ENCODE results near the gene MDK. TPM values are rescaled to one million over a fixed set of nuclear protein-coding genes. Genes with fewer than 3 reads are reported as not detected.

The MDK gene
- total and polyA plus RNA-seq, 2 donors (not counting 3 experiments of a cell fraction or from before 2014, with no cell fraction given): 331 to 893 TPM

DNA sequence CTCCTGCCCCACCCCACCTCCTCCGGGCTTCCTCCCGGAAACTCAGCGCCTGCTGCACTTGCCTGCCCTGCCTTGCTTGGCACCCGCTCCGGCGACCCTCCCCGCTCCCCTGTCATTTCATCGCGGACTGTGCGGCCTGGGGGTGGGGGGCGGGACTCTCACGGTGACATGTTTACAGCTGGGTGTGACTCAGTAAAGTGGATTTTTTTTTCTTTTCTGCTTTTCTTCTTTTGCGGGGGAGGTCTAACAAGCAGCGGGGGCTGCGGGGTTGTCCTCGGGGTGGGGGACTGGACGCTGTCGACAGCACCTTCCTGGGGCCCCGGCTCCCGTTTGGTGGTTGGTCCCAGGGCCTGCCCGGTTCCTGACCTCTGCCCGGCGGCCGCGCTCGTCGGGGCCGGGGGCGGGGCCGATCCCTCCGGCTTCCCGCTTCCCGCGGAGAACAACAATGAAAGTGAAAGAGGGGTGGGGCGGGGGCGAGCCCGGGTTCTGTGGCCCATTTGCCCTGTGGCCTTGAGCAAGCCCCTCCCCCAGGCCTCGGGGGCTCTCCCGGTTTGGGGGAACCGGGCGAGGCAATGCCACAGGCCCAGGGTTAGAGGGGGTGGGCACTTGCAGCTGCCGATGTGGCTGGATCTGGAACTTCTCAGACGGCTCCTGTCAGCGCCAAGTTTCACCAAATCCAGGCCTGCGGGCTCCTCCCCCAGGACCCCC, 975 bp upstream of the MDK start:
- ChIA-PET POLR2A (interaction anchor here (0.6 to 1.4 kb wide), 2 partner anchors 9 to 12 kb away, joined by 3 to 5 read pairs; no protein-coding TSS in a partner anchor), CTCF (interaction anchor here (1.3 to 2.2 kb wide), 2 partner anchors 12 to 29 kb away, joined by 3 to 9 read pairs; no protein-coding TSS in a partner anchor)
- no peaks in the 10 kb centered on the region for H3K9me1 ChIP-seq (replicated peaks; ENCODE audit: control insufficient read depth, extremely low read depth, insufficient read depth, low read length)
- TF ChIP-seq CTCF (IDR thresholded peaks at IDR 0.05; ENCODE audit: extremely low read depth in 1 of 2, insufficient read depth in 1 of 2, low read depth in 1 of 2, low read length in 2 of 2) (no peak), FOS (IDR thresholded peaks at IDR 0.05; ENCODE audit: borderline replicate concordance, insufficient read depth, low read length) (no peak), MYC (IDR thresholded peaks at IDR 0.05; ENCODE audit: low read depth, low read length) (no peak), JUN (IDR thresholded peaks at IDR 0.05; ENCODE audit: borderline replicate concordance, insufficient read depth, insufficient read length, low read depth) (no peak), POLR2AphosphoS5 (IDR thresholded peaks at IDR 0.05; ENCODE audit: insufficient read depth, low read depth, low read length) (peak; percentile 43), EZH2 (IDR thresholded peaks at IDR 0.05; ENCODE audit: borderline replicate concordance, low read depth, low read length, severe bottlenecking) (no peak)
- TF ChIP-seq, protein P1, sequence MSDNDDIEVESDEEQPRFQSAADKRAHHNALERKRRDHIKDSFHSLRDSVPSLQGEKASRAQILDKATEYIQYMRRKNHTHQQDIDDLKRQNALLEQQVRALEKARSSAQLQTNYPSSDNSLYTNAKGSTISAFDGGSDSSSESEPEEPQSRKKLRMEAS (IDR thresholded peaks at IDR 0.05; ENCODE audit: insufficient read depth, insufficient read length): no peak
- peaks cover 11% of the 10 kb centered on the region for H3K4me1 ChIP-seq (ENCODE audit: control insufficient read depth, extremely low read depth, insufficient read depth, low read length)
- H4K20me1 ChIP-seq (replicated peaks; ENCODE audit: control insufficient read depth, extremely low read depth, insufficient read depth, low read length): no peaks in the 10 kb centered on the region
- dilution Hi-C loops (cut with MboI; ENCODE audit: extremely low pct_ligation_motif_present, low sequenced_read_pairs): no loop called here
- H3K4me2 ChIP-seq (ENCODE audit: insufficient read depth, low read length): peak overlapping the region; percentile 81
- H3K36me3 ChIP-seq (ENCODE audit: control insufficient read depth in 2 of 2, extremely low read depth in 1 of 2, insufficient read depth in 2 of 2, low read length in 2 of 2): peaks cover 3 to 18% of the 10 kb centered on the region in 2 experiments
- H3K79me2 ChIP-seq (ENCODE audit: control insufficient read depth, insufficient read depth, low read length): no peaks in the 10 kb centered on the region
- H3K27ac ChIP-seq (ENCODE audit: insufficient read depth, low read depth, low read length): peak overlapping the region; percentile 61
- BruUV-seq (replicated peaks): no TSS peak
- no peaks in the 10 kb centered on the region for H3K9me3 ChIP-seq (replicated peaks; ENCODE audit: control insufficient read depth, insufficient read depth, low read length)
- FAIRE-seq: peak; percentile 59
- intact Hi-C loops (cut with micrococcal nuclease): loop anchor here (1.0 to 2.0 kb wide), 2 partner anchors 12 to 236 kb away; partner anchors contain the start of genes ATG13 and HARBI1
- peak; percentile 67 for DNase-seq (ENCODE audit: low read depth, low spot score)
- H2AFZ ChIP-seq (ENCODE audit: low read depth, low read length): peak overlapping the region; percentile 55
- H3K27me3 ChIP-seq (ENCODE audit: control insufficient read depth in 2 of 2, insufficient read depth in 2 of 2, low read length in 2 of 2): no peaks in the 10 kb centered on the region
- peak overlapping the region; percentile 62 to 84 (median 72) for H3K4me3 ChIP-seq (replicated peaks in 1 of 3; ENCODE audit: insufficient read depth in 1 of 3, low read depth in 1 of 3, low read length in 3 of 3)
- peak overlapping the region; percentile 62 for H3K9ac ChIP-seq (replicated peaks; ENCODE audit: extremely low read depth, insufficient read depth, low read length)
